Panc1 (cell line): ENCODE data around the gene OPHN1. TPM values are rescaled to one million over a fixed set of nuclear protein-coding genes. Genes with fewer than 3 reads are reported as not detected.

Experiments
- ATAC-seq: fragments of 200-7000 bp; cut with Tn5 transposase; 2 replicates; pipeline ENCODE4 v1.9.1; 2020; ENCODE audit warnings: mild to moderate bottlenecking, moderate library complexity
- BruUV-seq: library from RNA; stranded (reverse); fragments of 400-500 nt; replicated peaks from 2 replicates; lab custom pipeline; 2021; lab: Mats Ljungman, UMichigan
- CTCF ChIA-PET: fragments of 300-600 bp; sonication (Branson Sonifier 250); formaldehyde crosslinking; loops from one replicate; lab custom pipeline; 2022; ENCODE audit warnings: antibody characterized with exemption; lab: Charles Lee
- POLR2A ChIA-PET: fragments of 300-600 bp; sonication (Branson Sonifier 250); formaldehyde crosslinking; loops from one replicate; lab custom pipeline; 2022; ENCODE audit warnings: antibody characterized with exemption; lab: Charles Lee
- DNase-seq: peaks from one replicate; pipeline ENCODE4 v3.0.0-alpha.2; 2010; ENCODE audit warnings: low read depth, low spot score
- H3K27ac ChIP-seq: 2 replicates; pipeline ENCODE4 v1.5.1; 2011; ENCODE audit warnings: mild to moderate bottlenecking, low read length, inconsistent platforms
- H3K27me3 ChIP-seq: fragments of 200-500 bp; sonication (Bioruptor generic); 2 replicates; pipeline ENCODE4 v1.6.0; 2014; ENCODE audit warnings: low read length, inconsistent platforms; ENCODE audit not compliant: control insufficient read depth, insufficient read depth
- H3K36me3 ChIP-seq: fragments of 200-500 bp; sonication (Bioruptor generic); 2 replicates; pipeline ENCODE4 v1.5.1; 2014; ENCODE audit warnings: inconsistent platforms, mild to moderate bottlenecking, low read length, moderate library complexity; ENCODE audit not compliant: control insufficient read depth, insufficient read depth
- H3K4me1 ChIP-seq: 2 replicates; pipeline ENCODE4 v1.5.1; 2011; ENCODE audit warnings: inconsistent platforms, mild to moderate bottlenecking, low read length, moderate library complexity; ENCODE audit not compliant: control insufficient read depth, insufficient read depth
- H3K4me3 ChIP-seq, 2 experiments: 2 replicates each; pipeline ENCODE4 v1.5.1; 2011 to 2012; ENCODE audit warnings: low read depth in 2 of 2, low read length in 2 of 2, mild to moderate bottlenecking in 2 of 2, inconsistent platforms in 1 of 2, moderate library complexity in 1 of 2
- H3K9me3 ChIP-seq: fragments of 200-500 bp; sonication (Bioruptor generic); 2 replicates; pipeline ENCODE4 v1.5.1; 2014; ENCODE audit warnings: low read depth, mild to moderate bottlenecking, inconsistent platforms, low read length, moderate library complexity; ENCODE audit not compliant: control insufficient read depth, insufficient read depth
- CTCF ChIP-seq: fragments of 450-650 bp; IDR thresholded peaks from 2 replicates; pipeline ENCODE4 v1.5.1; 2017; ENCODE audit warnings: mild to moderate bottlenecking
- POLR2AphosphoS5 ChIP-seq: IDR thresholded peaks from 2 replicates; pipeline ENCODE4 v1.6.1; 2012; ENCODE audit warnings: mild to moderate bottlenecking, low read depth, low read length, moderate library complexity
- REST ChIP-seq, 2 experiments: IDR thresholded peaks; 2 replicates each; pipeline ENCODE4 v1.6.1; 2011 to 2012; ENCODE audit warnings: low read depth in 2 of 2, control low read depth in 1 of 2, low read length in 1 of 2, mild to moderate bottlenecking in 1 of 2, moderate library complexity in 1 of 2; ENCODE audit not compliant: insufficient read depth in 1 of 2
- SIN3A ChIP-seq: IDR thresholded peaks from 2 replicates; pipeline ENCODE4 v1.6.1; 2012; ENCODE audit warnings: low read depth, mild to moderate bottlenecking, low read length, moderate library complexity, borderline replicate concordance; ENCODE audit not compliant: insufficient read depth
- TCF7L2 ChIP-seq: IDR thresholded peaks from 2 replicates; pipeline ENCODE4 v1.6.1; 2011; ENCODE audit warnings: mild to moderate bottlenecking, low read depth, low read length, inconsistent platforms
- in situ Hi-C: cut with HindIII; loops from 2 replicates; pipeline ENCODE4 v1.10.0; 2016; ENCODE audit warnings: low sequenced_read_pairs, low pct_unique_long_range_greater_than_20kb
- intact Hi-C: fragments of 100-400 bp; cut with micrococcal nuclease; formaldehyde crosslinking; loops from one replicate; pipeline ENCODE4 v1.10.0; 2022; ENCODE audit not compliant: unreplicated experiment
- total RNA-seq: library from RNA; stranded (reverse); gene quantifications from one replicate; pipeline ENCODE4 v1.2.1, GENCODE V29; 2021; ENCODE audit not compliant: unreplicated experiment

OPHN1 gene
- total RNA-seq, 1 experiment from 2014 or later: 8.8 TPM

- ATAC-seq: no peak
- ChIA-PET CTCF (no interaction called here), POLR2A (no interaction called here)
- Histone ChIP-seq H3K36me3 (no peaks in the 10 kb centered on the region), H3K4me1 (no peaks in the 10 kb centered on the region), H3K27ac (no peak overlapping the region), H3K4me3 (no peak overlapping the region), H3K9me3 (no peaks in the 10 kb centered on the region), H3K27me3 (no peaks in the 10 kb centered on the region)
- DNase-seq: no peak
- in situ Hi-C loops (no loop called here), intact Hi-C loops (no loop called here)
- TF ChIP-seq CTCF (no peak), REST (IDR thresholded peaks at IDR 0.05; ENCODE audit: insufficient read depth in 1 of 2, low read depth in 2 of 2, low read length in 1 of 2) (no peak), POLR2AphosphoS5 (no peak), SIN3A (no peak), TCF7L2 (no peak)
- no TSS peak for BruUV-seq
Observed at GRCh38 chrX:68045008-68045577, 388.2 kb downstream of the OPHN1 start.

GRCh38 chrX:68043713-68044438 lies 389.4 kb downstream of the OPHN1 start:
- Histone ChIP-seq H3K27ac (no peak overlapping the region), H3K4me1 (no peaks in the 10 kb centered on the region), H3K36me3 (no peaks in the 10 kb centered on the region), H3K9me3 (no peaks in the 10 kb centered on the region), H3K4me3 (no peak overlapping the region), H3K27me3 (no peaks in the 10 kb centered on the region)
- TF ChIP-seq REST (IDR thresholded peaks at IDR 0.05; ENCODE audit: insufficient read depth in 1 of 2, low read depth in 2 of 2, low read length in 1 of 2) (no peak), CTCF (no peak), POLR2AphosphoS5 (no peak), TCF7L2 (no peak), SIN3A (no peak)
- CTCF ChIA-PET: no interaction called here
- in situ Hi-C loops (no loop called here), intact Hi-C loops (no loop called here)
- POLR2A ChIA-PET: no interaction called here
- ATAC-seq (no peak), DNase-seq (no peak)
- no TSS peak for BruUV-seq
